GM21447 (cell line): ENCODE results near the gene BTBD9.

Experiments
- ATAC-seq: cut with Tn5 transposase; IDR thresholded peaks from one replicate; pipeline ENCODE4 v1.9.1; 2021; ENCODE audit not compliant: unreplicated experiment

Gene BTBD9

DNA sequence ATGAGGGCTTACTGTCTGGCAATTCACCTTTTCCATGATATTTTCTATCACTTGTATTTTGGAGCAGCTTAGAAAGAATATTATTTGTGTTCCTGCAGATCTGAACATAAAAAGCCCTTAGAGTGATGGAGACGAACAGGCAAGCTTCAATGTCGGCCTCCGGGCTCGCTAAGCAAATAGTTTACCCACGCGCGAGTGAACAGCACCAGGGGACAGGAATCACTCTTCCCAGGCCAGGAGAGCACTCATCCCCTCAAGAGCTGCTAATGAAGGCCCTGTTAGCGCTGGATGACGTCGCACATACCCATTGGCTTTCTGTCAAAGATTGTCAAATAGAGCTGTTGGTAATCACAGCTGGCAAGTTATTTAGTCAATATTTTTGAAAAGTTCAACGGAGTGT, 424.5 kb downstream of the BTBD9 start:
- no peak for ATAC-seq

DNA sequence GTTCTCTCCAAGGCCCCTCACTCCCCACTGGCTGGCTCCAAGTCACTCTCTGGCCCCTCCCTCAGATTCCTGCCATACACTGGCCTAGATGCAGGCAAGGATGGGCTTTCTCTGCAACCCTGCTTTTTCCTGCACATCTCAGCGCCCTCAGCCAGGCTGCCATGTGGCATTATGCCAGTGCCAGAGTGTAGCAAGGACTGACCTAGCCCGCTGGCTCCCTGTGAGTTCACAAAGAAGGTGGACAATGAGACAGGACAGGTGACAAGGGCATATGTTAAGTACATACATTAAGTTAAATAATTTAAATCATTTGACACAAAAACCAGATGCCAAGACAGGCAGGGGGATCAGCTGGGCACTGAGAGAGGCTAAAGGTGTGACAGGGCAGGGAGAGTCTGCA, 425.6 kb downstream of the BTBD9 start:
- ATAC-seq, result no peak

DNA sequence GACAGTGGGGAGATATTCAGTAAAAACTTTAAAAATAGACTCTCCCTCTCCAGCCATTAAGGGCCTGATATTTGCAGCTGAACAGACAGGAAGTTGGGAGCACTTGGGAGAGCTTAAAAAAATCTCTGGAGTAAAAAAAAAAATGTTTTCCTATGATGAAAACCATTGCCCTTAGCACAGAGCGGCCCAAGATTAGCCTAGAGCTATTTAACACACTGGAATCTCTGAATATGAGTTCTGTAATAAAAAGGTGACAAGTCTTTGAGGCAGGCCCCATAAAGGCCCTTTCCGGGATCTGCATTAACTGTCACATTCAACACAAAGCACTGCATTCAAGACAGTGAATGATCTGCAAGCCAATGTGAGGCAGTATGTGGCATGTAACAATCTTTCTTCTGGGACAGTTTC, 426.5 kb downstream of the BTBD9 start:
- ATAC-seq, result no peak

DNA sequence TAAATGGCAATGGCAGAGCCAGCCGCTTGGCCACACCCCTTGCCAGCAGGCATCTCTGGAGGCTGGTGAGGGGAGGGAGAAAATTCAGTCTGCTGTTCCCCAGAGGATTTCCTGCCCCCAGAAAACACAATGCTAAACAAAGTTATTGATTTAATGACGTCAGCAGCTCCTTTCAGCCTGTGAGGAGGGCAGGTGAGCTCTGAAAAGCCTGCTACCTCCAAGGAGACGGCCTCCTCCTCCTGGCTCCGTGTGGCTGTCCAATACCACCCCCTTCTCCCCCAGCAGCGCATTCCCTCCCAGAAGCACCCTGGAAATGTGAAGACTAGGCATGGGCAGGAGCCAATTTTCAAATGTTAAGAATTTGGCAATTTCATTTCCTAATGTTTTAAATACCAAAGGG, 427.1 kb downstream of the BTBD9 start:
- ATAC-seq, result no peak

DNA sequence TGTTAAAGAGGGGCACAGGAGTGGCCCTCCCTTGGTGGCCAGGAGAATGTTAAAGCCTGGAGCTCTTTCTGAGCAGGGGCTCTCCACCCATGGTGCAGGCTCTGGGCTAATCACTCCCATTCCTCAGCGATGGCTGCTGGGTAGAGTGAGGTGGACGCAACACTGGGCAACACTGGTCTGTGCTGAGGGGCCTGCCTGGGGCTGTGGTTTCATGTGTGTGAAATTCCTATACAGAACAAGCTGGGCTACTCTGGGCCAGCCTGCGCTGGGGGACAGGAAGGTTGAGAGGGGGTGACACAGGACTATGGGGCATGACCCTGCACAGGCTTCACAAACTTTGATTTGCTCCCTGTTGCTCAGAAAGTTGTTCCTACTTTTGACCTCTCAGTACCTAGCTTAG, 427.6 kb downstream of the BTBD9 start:
- ATAC-seq, result no peak

DNA sequence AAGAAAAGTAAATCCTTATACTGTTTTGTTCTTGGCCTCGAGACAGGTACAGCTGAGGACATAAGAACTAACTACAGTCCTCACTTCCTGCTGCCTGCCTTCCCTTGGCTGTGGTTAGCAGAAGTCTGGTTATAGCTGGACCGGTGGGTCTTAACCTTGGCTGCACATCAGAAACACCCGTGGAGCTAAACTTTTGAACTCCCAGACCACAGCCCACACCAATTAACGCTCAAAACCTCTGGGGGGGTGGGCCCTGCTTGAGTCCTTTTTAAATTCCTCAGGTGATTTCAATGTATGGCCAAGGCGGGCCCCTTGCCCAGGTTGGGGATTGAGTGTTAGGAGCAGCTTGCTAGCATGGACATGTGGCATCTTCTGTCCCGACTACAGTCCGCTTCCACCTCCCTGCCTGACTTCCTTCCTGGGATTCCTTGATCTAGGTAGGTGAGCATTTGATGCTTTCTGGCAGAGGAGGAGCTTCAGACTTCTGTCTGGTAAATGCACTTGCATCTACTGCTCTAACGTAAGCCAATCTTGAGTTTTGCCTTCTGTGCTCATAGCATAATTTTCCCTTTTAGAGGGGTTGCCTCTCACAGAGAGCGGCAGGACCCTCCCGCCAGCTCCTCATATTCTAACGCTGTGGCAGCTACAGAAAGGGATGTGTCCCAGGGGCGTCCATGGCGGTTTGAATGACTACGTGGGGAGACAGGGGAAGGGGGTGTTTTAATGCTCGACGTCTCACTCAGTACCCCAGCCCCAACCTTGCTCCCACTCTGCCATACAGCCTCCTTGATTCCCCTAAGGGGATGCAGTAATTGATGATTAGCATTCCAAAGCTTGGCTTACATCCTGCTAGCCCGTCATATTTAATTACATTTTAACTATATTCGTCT, 430.1 kb downstream of the BTBD9 start:
- ATAC-seq, result no peak

DNA sequence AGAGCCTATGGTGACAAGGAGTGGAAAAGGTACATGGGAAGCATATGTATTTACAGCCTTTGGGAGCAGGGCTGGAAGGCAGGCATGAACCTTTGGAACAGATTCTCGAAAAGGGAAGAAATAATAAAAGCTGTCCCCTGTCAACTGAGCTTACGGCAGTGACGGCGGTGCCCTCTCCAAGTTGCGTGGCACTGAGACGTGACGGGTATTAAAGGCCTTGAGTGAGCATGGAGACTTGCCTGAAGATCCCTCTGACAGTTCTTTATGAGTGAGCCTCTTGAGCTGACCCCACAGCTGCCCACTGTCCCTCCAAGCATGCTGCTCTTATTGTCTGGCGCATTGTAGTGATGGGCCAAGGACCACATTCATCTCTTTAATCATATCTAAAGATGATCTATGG, 431.7 kb downstream of the BTBD9 start:
- ATAC-seq, result no peak

DNA sequence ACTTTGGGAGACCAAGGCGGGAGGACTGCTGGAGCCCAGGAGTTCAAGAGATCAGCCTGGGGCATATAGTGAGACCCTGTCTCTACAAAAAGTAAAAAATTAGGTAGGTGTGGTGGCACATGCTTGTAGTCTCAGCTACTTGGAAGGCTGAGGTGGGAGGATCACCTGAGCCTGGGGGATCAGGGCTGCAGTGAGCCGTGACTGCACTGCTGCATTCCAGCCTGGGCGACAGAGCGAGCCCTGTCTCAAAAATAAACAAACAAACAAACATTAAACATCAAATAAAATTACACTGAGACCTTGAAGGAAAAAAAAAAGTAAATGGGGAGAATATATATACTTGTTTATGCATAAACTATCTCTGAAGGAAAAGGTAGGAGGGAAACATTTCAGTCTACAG, 432.4 kb downstream of the BTBD9 start:
- no peak for ATAC-seq

DNA sequence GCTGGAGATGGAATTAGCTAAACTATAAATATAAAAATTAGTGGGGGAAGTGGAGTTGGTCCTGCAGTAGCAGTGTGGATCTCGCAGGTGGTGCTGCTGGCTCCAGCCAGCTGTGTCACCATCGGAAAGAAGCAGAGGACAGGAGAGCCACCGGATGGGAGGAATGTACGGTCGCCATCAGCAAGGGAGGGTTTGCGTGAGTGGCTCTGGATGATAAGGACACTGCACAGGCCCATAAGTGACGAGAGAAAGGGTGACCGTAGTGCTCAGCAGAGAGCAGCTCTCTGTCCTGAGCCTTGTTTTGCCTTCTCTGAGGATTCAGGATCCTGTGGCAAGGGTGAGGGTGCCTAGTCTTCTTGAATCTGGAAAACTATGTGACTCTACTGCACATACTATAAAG, 441.5 kb downstream of the BTBD9 start:
- no peak for ATAC-seq

DNA sequence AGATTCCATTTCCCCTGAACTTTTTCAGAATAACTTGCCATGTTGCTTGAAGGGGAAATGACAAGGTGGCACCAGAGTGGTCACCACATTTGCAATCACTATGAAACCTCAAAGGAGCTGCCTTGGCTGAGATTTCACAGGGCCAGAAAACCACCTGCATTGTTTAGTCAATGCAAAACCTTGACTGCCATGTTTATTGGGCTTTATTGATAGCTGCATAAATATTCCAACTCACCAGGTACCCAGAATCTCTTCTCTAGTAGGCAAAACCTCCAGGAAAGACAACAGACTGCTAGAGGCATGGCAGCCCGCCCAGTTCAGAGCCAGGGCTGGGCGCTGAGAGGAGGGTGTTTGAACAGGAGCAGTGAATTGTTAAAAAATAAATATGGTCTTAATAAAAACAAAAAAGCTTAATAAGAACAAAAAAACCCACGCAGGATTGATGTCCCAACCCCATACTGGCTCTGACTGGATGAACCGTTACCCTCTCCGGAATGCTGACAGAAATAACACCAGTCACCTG, 444.6 kb downstream of the BTBD9 start:
- ATAC-seq, result no peak

DNA sequence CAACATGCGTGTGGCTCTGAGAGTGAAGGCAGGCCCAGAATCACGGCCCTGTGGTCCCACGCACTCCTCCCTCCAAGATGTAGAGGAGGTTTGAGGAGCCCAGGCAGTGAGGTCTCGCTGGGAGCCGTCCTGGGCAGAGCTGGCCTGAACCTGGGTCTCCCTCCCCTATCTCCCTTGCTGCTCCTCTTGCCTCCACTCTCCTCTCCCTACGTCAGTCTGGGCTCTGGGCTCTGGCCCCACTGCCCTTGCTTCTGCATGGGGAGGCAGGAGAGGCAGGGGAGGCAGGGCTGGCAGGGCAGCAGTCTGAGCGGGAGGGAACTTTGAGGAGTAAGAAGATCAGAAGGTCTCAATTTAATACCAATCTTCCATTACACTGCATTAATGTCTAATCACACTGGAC, 445.1 kb downstream of the BTBD9 start:
- no peak for ATAC-seq

DNA sequence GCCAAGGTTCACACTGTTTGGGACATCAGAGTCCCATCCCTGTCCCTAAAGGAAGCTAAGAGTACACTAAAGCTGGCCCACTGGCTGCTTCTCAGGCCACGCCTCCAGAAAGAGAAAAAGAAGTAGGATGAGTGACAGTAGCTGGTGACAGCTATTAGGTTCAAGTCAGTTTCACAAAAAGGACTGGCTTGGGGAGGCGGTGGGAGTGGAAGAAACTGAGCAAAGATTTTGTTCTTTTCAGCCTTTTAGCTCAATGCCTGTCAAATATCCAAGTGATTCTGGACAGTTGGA, 445.5 kb downstream of the BTBD9 start:
- ATAC-seq, result no peak

DNA sequence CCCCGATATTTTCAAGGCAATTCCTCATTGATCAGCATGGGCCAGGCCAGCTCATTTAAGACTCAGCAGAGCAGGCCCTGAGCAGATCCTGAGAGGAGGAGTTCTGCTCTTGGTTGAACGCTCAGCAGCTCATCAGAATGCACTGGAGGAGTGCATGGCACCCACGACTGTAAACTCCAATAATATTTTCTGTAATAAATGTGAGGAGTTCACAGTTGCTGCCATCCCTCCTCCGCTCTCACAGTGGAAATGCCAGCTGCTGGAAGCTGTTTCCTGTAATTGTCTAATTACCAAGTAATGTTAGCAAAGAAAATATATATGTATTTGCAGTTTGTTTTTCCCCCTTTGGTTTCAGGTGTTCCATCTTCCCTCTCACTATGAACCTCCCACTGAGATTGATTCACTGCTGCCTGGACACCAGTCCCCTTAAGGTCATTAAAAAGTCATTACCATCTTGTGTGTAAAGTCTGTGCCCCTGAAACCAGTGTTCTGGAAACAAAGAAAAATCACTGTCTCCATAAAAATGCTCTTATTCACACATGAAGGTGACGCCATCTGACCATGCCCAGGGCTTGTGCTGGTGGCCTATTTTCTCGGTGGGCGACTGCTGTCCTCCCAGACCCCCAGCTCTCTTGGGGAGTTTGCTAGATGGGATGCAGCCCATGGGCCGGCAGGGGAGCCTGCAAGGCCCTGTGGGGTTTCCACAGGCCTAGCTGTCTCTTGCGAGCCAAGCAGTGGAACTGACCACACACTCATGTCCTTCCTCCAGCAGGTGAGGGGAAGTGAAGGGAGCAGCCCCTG, 446.0 kb downstream of the BTBD9 start:
- ATAC-seq, result no peak

DNA sequence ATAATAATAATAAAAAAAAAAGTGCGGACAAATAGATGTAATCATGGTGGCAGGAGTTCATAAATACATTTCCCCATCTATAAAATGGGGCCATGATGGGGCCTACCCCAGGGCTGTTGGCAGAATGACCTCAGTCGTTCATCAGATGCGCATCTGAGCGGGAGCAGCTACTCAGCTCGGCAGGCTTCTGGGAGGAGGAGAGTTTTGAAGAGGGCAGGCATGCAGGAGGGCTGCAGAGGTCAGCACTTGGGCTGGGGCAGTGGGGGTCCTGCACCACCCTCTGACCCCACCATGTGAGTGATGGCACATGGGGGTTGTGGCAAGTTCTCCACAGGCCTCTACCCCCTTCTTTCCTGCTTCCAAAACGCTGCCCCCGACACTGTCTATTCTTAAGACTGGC, 446.7 kb downstream of the BTBD9 start:
- ATAC-seq, result no peak

DNA sequence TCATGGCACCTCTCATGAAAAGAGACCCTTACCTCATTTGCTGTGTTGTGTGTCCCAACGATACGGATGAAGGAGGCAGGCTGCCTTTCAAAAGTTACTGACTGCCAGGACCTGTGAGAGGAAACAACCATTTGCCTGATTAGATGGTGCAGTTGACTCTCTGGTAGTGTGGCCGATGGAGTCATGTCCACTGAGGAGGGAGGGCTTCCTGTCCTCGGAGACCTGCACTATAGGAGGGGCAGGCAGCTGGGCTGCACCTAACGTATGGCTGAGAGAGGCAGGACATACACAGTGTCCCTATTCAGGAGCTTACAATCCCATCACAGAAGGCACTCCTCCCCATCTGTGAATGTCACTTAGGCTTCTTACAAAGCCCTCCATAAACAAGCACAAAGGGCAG, 447.2 kb downstream of the BTBD9 start:
- no peak for ATAC-seq

DNA sequence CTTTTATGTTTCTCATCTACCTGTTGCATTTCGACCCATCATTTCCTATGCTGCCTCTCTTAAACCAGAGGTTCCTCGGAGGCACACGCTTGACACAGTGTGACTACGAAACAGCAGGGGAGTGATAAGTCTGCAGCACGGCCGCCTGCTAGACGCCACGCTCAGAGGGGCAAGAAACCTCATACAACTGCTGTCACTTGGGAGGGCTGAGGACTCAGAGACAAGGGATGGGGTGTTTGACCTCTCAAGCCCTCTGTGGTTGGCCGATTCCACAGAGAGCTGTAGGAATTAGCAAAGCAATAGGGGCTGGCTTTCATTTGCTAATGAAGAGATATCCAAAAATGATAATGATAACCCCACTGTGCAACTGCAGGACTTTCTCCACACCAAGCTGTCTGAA, 447.7 kb downstream of the BTBD9 start:
- ATAC-seq, result no peak

DNA sequence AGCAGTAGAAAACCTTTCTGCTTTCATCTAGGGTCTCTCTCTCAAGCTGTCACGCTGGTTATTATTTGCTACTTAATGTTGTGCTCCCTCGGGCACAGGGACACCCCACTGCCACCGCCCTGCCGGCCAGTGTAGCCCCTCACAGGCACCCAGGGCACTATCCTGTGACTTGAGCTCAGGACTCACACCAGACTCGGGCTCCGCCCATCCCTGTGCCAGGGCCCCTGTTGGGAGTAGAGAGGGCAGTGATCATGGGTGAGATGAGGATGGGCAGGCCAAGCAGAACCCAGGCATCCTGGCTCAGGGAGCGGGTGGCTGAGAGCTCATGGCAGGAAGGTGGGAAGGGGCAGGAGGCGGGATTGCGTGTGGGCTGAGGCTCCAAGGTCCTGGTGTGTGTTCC, 448.3 kb downstream of the BTBD9 start:
- no peak for ATAC-seq

DNA sequence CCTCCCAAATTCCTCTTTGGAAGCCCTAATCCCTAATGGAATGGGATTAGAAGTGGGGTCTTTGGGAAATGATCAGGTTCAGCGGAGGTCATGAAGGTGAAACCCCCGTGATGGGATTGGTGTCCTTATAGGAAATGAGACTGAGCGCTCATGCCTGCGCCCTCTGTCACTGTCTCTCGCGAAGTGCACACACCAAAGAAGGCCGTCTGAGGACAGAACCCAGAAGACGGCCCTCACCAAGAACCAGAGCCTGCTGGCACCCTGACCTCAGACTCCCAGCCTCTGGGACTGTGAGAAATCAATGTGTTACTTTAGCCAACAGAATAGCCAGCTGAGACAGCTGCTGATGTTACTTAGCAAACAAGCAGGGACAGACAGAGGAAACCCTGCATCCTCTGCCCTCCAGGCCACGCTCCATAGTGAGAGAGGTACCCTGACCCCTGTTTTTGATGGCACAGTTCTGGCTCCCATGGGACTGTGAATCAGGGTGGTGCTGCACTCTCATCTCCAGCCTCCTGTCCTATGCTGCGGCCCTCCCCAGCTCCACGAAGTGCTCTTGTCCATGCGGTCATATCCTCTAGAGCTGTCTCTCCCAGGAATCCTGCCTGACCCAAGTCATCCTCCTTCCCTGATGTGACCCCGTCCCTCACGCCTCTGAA, 450.9 kb downstream of the BTBD9 start:
- ATAC-seq, result no peak

DNA sequence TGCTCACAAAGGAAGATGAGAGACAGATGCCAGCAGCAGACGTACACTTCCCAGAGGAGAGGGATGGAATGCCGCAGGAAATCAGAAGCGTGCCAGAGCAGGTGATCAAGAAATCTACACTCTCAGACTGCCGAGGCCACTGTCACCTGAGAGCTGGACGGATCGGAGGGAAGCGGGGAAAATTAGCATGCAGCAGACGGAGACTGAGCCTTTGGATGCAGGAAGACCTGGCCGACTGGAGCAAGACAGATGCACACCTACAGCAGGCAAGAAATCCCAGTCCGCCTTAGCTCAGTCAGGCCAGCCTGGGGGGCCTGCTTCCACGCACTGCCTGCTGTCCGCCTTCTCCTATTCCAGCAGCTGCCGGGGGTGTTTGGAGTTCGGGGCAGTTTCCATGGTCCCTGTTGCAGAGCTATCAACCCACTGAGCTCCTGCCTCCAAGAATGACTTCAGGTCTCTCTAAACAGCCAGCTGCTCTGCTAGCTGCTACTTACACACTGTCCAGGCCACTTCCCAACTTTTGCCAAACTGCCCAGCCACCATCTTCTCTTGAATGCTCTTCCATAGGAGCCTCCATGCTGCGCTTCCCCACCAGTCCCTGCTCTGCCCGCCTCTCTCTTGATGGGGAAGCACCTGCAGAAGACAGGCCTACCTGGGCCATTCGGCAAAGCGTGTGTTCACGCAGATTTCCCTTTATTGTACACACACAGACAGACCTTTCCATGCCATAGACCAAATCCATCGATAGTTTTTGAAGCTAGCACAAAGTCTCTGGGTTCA, 451.7 kb downstream of the BTBD9 start:
- no peak for ATAC-seq

DNA sequence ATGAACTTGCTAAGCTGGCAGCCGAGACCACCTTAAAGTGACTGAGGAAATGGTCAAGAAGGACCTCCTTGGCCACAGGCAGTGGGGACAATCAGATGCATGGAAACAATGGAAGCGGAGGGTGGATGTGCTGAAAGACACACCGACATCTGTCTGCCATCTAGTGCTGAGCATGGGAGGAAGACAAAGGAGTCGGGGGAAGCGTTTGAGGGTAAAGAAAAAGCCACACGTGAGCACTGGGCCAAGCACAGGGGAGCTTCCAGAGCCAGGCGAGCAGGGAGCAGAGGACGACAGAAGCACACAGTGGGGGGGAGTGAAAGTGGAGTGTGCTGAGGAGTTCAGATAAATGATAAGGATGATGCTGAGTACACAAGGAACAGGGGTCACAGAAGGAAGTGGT, 452.4 kb downstream of the BTBD9 start:
- ATAC-seq, result no peak

DNA sequence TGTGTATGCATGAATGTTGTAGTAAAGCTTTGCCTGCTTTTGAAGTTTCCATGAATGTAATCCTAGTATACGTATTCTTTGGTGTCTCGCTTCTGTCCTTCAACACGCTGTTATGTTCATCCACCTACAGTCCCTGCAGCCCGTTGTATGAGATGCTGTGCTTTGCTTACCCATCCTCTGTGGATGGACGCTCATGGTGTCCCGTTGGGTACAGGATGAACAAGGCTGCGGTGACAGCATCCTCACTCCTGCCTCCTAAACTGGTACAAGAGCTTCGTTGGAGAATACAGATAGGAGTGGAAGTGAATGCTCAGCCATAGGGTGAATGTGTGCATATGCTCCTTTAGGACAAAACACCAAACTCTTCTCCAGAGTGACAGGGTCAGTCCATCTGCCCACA, 454.0 kb downstream of the BTBD9 start:
- ATAC-seq, result no peak
